GM21717 (cell line): ENCODE measurements around the gene HSD17B14.

Experiments used
- ATAC-seq: cut with Tn5 transposase; IDR thresholded peaks from one replicate; pipeline ENCODE4 v1.9.1; 2021; ENCODE audit warnings: mild to moderate bottlenecking, moderate library complexity; ENCODE audit not compliant: unreplicated experiment

HSD17B14 gene

GRCh38 chr19:48830965-48831364 is 5.3 kb downstream of the HSD17B14 start:
- no peak for ATAC-seq

DNA sequence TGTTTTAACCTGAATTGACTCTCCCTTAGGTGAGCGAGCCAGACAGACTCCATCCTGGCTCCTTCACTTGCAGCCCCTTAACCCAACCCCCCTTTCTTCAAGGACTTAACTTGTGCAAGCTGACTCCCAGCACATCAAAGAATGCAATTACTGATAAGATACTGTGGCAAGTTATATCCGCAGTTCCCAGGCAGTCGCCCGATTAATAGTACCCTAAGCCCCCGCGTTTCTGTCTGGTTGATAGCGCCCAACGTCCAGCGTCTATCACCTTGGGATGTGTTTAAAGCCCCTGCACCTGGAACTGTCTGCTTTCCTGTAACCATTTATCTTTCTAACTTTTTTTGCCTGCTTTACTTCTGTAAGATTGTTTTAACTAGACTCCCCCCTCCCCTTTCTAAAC is 6.2 kb downstream of the HSD17B14 start:
- ATAC-seq = no peak

DNA sequence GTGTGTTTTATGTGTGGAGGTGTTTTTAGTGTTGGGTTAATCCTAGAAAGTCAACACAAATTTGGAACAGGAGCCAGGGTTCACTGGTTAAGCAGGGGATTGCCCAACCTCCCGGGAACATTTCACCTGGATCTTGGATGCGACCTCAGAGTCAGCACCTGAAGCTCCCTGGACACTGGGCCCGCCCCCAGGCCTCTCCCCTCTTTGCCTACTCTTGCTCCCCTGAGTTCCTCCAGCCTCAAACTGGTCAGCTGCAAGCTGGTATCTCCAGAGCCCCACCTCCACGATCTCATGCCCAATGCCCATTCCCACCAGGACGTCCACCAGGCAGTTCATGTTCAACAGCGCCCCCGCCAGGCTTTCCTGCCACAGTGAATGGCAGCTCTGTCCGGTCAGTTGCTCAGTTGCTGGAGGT is 9.7 kb downstream of the HSD17B14 start:
- no peak for ATAC-seq

GRCh38 chr19:48822514-48822913 is 13.8 kb downstream of the HSD17B14 start:
- no peak for ATAC-seq

GRCh38 chr19:48821633-48822032 is 14.7 kb downstream of the HSD17B14 start:
- no peak for ATAC-seq

DNA sequence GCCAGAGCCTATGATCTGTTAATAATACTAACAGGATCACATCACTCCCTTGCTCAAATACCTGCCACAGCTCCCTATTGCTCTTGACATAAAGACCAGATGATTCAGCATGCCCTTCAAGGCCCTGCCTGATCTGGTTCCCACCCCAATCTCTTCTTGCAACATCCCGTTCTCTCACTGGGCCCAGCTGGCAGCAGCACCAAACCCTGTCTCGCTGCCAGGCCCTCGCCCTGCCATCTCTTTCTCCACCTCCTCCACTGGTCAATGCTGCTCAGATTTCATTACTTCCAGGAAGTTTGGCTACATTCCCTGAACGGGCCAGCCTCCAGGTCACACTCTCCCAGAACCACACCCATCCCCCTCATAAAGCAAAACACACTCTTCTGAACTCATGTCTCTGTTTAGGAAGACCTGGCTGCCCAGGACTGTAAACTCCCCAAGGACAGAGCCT is 16.9 kb downstream of the HSD17B14 start:
- ATAC-seq = no peak

- ATAC-seq = no peak
These were observed 18.0 kb downstream of the HSD17B14 start for GRCh38 chr19:48818234-48818820.

GRCh38 chr19:48817585-48818124 is 18.6 kb downstream of the HSD17B14 start:
- ATAC-seq = no peak

- no peak for ATAC-seq
These were observed 20.3 kb downstream of the HSD17B14 start for GRCh38 chr19:48815870-48816501.

DNA sequence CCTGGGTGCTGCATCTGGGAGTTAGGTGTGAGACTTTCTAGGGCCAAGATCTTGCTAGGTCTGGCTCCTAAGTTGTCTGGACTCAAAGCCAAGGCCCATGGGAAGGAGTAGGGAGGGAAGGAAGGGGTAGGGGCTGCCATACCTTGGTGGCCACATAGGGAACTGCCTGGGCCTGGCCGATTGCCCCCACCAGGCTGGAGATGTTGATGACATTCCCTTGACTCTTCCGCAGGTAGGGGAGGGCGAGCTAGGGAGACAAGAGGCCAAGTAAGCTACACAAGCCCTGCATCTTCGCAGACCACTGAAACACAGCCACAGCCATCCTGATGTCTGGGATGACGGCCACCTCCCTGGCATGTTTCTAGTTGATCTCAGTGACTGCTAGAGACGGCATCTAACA is 21.4 kb downstream of the HSD17B14 start:
- ATAC-seq = no peak

- no peak for ATAC-seq
These were observed 23.0 kb downstream of the HSD17B14 start for GRCh38 chr19:48813123-48813913.

GRCh38 chr19:48812094-48812929 is 24.0 kb downstream of the HSD17B14 start:
- ATAC-seq = no peak

DNA sequence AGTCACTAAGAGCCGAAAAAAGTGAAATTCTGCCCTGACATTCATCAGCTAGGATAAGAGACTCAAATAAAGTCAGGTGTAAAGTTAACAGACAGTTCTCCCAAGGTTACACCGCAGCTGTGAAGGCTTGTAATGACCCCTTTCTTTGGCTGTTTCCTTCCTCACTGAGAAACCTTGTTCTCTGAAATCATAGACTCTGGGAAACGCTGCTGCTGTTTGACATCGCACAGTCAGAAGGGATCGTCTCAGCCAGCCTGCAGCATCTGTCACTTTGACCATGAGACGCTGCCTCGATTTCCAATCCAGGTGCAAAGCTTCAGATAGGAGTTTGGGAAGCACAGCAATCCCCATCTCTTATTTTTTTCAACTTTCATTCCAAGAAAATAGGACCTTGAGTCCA is 26.1 kb downstream of the HSD17B14 start:
- ATAC-seq = no peak

GRCh38 chr19:48807590-48808308 is 28.5 kb downstream of the HSD17B14 start:
- no peak for ATAC-seq

DNA sequence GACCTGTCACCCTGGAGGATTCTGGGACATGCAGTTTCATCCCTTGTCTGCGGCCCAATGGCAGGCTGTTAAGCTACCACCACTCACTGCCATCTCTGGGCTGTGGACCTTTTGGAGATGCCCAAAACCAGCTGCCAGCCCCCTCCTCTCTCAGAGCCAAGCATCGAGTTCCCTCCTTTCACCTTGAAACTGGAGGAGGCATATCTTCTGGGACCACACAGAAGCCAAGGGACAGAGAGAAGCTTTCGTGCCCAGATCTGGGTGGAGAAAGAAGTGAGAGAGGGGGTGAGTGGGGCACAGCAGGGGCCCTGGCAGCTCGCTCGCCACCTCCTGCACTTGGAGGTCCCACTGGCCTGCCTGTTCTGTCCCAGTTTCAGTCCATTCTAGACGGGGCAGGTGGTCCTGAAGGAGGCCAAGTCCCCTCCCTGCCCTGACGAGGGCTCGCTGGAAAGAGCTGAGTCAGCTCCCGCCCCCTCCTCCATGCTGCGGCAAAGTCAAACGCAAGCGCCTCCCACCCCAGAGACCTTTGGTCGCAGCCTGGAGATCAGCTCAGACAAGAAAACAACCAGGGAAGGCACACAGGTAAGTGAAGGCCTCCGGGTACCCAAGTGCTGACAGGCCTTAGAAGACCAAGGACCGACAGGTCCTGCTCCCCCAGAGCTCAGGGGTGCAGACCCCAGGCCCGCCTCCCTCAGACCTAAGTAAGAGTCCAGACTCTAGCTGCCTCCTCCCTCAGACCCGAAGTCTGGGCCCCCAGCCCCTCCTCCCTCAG is 29.3 kb downstream of the HSD17B14 start:
- ATAC-seq = no peak

GRCh38 chr19:48806518-48806817 is 29.8 kb downstream of the HSD17B14 start:
- ATAC-seq = no peak

DNA sequence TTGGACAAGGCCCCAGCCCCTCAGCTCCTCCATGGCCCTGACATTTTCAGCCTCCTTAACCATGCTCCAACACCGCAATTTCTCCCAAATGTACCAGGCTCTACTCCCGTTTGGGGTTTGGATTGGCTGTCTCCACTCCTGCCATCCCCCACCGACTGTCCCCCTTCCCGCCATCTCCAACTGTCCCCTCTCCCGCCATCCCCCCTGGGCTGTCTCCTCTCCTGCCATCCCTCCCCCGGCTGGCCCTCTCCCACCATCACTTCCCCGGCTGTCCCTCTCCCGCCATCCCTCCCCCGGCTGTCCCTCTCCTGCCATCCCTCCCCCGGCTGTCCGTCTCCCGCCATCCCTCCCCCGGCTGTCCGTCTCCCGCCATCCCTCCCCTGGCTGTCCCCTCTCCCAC is 30.8 kb downstream of the HSD17B14 start:
- ATAC-seq = no peak

DNA sequence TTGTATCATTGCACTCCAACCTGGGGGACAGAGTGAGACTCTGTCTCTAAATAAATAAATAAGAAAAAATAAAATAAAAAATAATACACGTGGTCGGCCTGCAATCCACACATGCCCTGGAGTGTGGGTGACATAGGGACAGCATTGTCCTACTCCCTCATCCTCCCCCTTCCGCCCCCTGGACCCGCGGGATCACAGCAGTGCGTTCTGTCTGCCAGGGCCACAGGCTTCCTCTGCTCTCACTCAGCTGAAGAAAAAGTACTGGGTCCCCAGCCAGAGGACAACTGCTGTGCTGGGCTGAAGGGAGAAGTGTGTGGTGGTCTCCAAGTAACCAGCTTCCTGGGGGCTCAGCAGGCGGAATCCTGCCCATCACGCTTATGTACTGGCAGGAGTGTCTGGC is 31.8 kb downstream of the HSD17B14 start:
- no peak for ATAC-seq

DNA sequence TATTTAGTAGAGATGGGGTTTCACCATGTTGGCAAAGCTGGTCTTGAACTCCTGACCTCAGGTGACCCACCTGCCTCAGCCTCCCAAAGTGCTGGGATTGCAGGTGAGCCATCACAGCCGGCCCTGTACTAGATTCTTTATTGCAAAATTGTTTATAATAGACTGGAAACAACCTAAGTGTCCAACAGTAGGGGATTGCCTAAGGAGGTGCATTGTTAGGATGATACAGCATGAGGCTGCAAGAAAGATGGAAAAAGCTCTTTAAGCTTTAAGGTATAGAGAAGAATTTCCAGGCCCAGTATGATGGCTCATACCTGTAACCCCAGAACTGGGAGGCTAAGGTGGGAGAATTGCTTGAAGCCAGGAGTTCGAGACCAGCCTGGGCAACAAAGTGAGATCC is 33.7 kb downstream of the HSD17B14 start:
- ATAC-seq = no peak
